NCI-H187 treated with DMSO at 0.1 percent for 48 hours (cell line): Measurements from ENCODE around the gene FIZ1.
"Not testable (repeated sequence)": the region's sequence is repeated elsewhere in the genome, so short reads cannot be mapped to it uniquely, and the experiment has no call there.

ENCODE experiments used
- DNase-seq: peaks from one replicate; lab custom pipeline; 2025; lab: John Stamatoyannopoulos, UW

The FIZ1 gene

GRCh38 chr19:55592391-55593090 lies 6.8 kb downstream of the FIZ1 start:
- DNase-seq = no peak

- no peak for DNase-seq
Measured at GRCh38 chr19:55591555-55591954, 7.8 kb downstream of the FIZ1 start.

GRCh38 chr19:55590617-55591016 lies 8.7 kb downstream of the FIZ1 start:
- DNase-seq = no peak

- DNase-seq = no peak
Measured at GRCh38 chr19:55590109-55590508, 9.2 kb downstream of the FIZ1 start.

GRCh38 chr19:55588738-55589137 lies 10.6 kb downstream of the FIZ1 start:
- DNase-seq = no peak

- DNase-seq = peak; percentile 81
Measured at GRCh38 chr19:55586976-55587668, 12.2 kb downstream of the FIZ1 start.

- DNase-seq = peak; percentile 82
Measured at GRCh38 chr19:55585658-55586339, 13.5 kb downstream of the FIZ1 start.

- no peak for DNase-seq
Measured at GRCh38 chr19:55584871-55585270, 14.4 kb downstream of the FIZ1 start.

- DNase-seq = not testable (repeated sequence)
Measured at GRCh38 chr19:55583897-55584296, 15.4 kb downstream of the FIZ1 start.

GRCh38 chr19:55582284-55582683 lies 17.0 kb downstream of the FIZ1 start:
- DNase-seq = not testable (repeated sequence)

- DNase-seq = no peak
Measured at GRCh38 chr19:55581823-55582223, 17.5 kb downstream of the FIZ1 start.

- no peak for DNase-seq
Measured at GRCh38 chr19:55581145-55581822, 18.0 kb downstream of the FIZ1 start.

- peak; percentile 63 for DNase-seq
Measured at GRCh38 chr19:55580628-55581144, 18.6 kb downstream of the FIZ1 start, which contains the start of gene ZNF579. ZNF579 (minus strand) TSS chr19:55580848; CDS start chr19:55579639, 1,209 bp downstream.

- no peak for DNase-seq
Measured at GRCh38 chr19:55579766-55580621, 19.3 kb downstream of the FIZ1 start.

- DNase-seq = no peak
Measured at GRCh38 chr19:55578761-55579747, 20.3 kb downstream of the FIZ1 start.

GRCh38 chr19:55578031-55578760 lies 21.1 kb downstream of the FIZ1 start:
- DNase-seq = no peak

- DNase-seq = no peak
Measured at GRCh38 chr19:55576746-55577145, 22.6 kb downstream of the FIZ1 start.

GRCh38 chr19:55573929-55574328 lies 25.4 kb downstream of the FIZ1 start:
- not testable (repeated sequence) for DNase-seq

GRCh38 chr19:55569477-55569876 lies 29.8 kb downstream of the FIZ1 start:
- not testable (repeated sequence) for DNase-seq
